NCI-H1417 treated with DMSO at 0.1 percent for 48 hours (cell line): ENCODE measurements around the gene MGAT4C.
A peak's percentile ranks its signal among the peaks of the same experiment; 100 is the strongest.
"Not testable (repeated sequence)": the region's sequence is repeated elsewhere in the genome, so short reads cannot be mapped to it uniquely, and the experiment has no call there.

Source experiments
- DNase-seq: peaks from one replicate; lab custom pipeline; 2025; lab: John Stamatoyannopoulos, UW

MGAT4C gene

DNA sequence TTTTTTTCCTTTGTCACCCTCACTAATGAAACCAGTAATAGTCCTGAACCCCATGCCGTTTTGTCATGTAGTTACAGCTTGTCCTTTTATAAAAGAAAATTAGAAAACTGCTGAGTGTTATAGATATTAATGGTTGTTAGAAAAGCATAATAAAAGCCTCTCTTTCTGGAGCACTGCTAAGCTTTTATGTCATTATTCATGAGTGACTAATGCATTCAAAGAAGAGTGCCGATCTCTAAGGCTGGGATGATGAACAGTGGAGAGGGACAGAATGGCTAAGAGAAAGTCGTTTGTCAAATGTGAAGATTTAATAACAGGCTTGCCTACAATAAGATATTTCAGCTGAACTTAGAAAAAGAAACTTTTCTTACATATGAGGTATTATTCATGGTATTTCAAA is 121.6 kb downstream of the MGAT4C start:
- DNase-seq = peak; percentile 12

- DNase-seq = not testable (repeated sequence)
Measured at GRCh38 chr12:86126900-86127299, 129.3 kb downstream of the MGAT4C start.

GRCh38 chr12:86122846-86123468 is 133.2 kb downstream of the MGAT4C start:
- DNase-seq = no peak

- no peak for DNase-seq
Measured at GRCh38 chr12:86118161-86118560, 138.0 kb downstream of the MGAT4C start.

- no peak for DNase-seq
Measured at GRCh38 chr12:86117711-86118110, 138.5 kb downstream of the MGAT4C start.

- no peak for DNase-seq
Measured at GRCh38 chr12:86104087-86104486, 152.1 kb downstream of the MGAT4C start.

- DNase-seq = no peak
Measured at GRCh38 chr12:86097161-86097560, 159.0 kb downstream of the MGAT4C start.

- no peak for DNase-seq
Measured at GRCh38 chr12:86091681-86092080, 164.5 kb downstream of the MGAT4C start.

- no peak for DNase-seq
Measured at GRCh38 chr12:86081843-86082242, 174.3 kb downstream of the MGAT4C start.

DNA sequence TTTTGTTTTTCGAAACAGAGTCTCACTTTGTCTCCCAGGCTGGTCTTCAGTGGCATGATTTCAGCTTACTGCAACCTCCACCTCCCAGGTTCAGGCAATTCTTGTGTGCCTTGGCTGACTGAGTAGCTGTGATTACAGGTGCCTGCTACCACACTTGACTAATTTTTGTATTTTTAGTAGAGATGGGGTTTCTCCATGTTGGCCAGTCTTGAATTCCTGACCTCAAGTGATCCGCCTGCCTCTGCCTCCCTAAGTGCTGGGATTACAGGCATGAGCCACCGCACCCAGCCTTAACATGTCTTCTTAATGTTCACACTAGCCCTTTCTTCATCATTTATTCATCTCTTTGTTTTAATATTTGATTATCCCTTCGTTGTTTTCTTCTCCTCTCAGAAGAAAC is 197.1 kb downstream of the MGAT4C start:
- not testable (repeated sequence) for DNase-seq

DNA sequence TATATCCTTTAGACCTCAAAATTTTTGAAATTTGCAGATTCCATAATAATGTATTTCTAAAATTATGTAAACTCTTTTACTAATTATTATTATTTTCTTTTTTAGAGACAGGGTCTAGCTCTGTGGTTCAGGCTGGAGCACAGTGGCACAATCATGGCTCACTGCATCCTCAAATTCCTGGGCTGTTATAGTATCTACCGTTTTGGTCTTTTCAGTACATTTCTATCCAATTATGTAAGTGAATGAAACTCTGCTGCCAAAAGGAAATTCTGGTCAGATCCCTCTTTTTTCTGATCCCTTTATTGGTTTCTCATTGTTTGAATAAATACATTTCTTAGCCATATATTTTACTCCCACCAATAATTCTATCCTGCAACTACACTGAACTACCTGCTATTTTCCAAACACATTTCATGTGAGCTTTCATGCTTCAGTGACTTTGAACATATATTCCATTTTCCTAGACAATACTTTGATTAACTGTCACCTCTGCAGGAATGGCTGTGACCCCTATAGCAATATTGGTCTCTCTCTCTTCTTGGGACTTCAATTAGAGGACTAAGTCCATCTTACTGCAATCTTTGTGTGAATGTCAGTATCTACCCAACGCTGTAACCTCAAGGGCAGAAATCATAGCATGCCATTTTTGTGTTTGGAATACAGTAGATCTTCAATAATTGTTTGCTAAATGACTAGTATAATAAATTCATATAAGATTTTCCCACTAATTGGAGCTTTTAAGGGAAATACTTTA is 198.9 kb downstream of the MGAT4C start:
- DNase-seq = no peak

GRCh38 chr12:86052921-86053320 is 203.3 kb downstream of the MGAT4C start:
- DNase-seq = no peak

GRCh38 chr12:86050010-86050409 is 206.2 kb downstream of the MGAT4C start:
- DNase-seq = no peak

DNA sequence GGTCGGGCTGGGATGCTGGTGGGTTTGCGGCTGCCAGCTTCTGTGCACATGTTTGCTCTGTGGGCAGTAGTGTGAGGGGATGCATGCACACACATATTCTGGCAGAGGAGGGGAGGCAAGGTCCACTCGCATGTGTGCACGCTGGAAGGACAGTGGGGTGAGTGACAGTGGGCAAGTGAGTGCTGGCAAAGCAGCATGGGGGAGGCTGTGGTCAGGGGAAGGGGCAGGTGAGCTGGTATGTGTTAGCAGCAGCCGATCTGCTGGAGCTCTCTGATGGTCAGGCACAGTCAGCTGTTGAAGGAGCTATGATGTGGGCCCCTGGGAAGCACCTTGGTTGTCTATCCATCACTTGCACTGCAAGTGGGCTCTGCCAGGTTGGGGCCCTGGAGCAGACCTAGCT is 211.8 kb downstream of the MGAT4C start:
- DNase-seq = no peak

DNA sequence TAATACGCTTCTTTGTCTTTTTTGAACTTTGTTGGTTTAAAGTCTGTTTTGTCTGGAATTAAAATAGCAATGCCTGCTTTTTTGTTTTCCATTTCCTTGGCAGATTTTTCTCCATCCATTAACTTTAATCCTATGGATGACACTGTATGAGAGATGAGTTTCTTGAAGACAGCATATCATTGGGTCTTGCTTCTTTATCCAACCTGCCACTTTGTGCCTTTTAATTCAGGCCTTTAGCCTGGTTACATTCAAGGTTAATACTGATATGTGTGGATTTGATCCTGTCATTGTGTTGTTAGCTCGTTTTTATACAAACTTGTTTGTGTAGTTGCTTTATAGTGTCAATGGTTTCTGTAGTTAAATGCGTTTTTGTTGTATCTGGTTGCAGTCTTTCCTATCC is 214.1 kb downstream of the MGAT4C start:
- DNase-seq = no peak

DNA sequence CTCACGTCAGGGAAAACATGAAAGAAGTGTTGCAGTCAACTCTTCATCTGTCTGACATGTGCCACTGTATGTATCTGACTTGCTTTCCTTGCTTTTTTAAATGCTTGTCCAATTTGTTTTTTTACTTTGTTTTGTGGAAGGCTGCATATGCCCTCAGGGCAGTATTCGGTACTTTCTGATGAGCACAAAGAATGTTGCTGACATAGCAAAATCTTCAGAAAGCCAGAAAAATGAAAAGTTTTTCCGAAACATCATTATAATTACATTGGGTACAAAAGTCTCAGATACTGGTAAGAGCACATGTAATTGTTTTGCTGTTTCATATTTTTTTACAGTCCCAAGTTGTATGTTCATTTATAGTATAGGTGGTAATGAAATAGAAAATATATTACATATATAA is 237.8 kb downstream of the MGAT4C start:
- DNase-seq = no peak

GRCh38 chr12:86015026-86015425 is 241.2 kb downstream of the MGAT4C start:
- no peak for DNase-seq

GRCh38 chr12:86006727-86007126 is 249.5 kb downstream of the MGAT4C start:
- DNase-seq = no peak

DNA sequence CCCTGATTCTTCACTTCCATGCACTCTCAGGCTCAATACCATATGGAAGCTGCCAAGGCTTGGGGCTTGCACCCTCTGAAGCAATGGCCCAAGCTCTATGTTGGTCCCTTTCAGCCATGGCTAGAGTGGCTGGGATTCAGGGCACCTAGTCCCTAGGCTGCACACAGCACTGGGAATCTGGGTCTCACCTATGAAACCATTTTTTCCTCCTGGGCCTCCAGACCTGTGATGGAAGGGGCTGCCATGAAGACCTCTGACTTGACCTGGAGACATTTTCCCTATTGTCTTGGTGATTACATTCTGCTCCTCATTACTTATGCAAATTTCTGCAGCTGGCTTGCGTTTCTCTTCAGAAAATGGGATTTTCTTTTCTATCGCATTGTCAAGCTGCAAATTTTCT is 258.1 kb downstream of the MGAT4C start:
- no peak for DNase-seq

DNA sequence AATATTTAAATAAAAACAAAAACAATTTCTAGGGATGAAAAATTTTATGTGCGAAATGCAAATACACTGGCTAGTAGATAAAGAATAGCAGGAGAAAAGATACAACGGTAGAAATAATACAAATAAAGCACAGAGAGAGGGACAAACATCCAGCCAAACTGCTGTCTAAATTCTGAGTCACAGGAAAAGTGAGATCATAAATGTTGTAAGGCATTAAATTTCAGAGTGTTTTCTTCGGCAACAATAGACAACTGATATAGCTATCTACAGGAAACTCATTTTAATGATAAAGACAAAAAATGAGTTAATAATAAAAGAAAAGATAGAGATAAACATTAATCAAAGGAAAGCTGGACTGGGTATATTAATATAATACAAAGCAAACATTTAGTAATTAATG is 259.9 kb downstream of the MGAT4C start:
- no peak for DNase-seq

DNA sequence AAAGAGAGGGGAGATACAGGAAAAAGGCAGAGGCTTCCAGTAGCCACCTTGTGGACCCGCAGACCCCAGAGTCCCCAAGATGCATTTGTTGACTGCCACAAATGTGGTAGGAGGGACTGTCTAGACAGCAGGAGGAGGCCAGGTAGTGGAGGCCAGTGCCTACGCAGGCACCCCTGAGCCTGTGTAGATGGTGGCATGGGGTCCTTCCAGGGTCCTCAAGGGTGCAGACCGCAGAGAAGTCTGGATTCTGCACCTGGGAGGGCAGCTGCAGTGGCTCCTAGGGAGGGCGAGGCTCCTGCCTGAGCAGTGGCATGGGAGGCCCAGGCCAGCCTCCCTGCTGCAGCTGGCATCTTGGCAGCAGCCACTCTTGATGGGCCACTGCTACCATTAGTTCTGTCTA is 262.4 kb downstream of the MGAT4C start:
- DNase-seq = no peak

GRCh38 chr12:85985996-85986395 is 270.2 kb downstream of the MGAT4C start:
- DNase-seq = no peak

GRCh38 chr12:85983601-85984000 is 272.6 kb downstream of the MGAT4C start:
- DNase-seq = no peak

GRCh38 chr12:85979641-85980040 is 276.6 kb downstream of the MGAT4C start:
- DNase-seq = no peak
